OCI-LY3 (cell line): Measurements from ENCODE around the gene DNAAF5.
A peak's percentile ranks its signal among the peaks of the same experiment; 100 is the strongest.

ENCODE experiments used
- H2AFZ ChIP-seq: fragments of 200-600, 300-600 bp; shearing (Covaris generic); 2 replicates; pipeline ENCODE4 v1.6.0; 2014; ENCODE audit warnings: antibody characterized with exemption, low read depth, low read length
- H3K27ac ChIP-seq: fragments of 200-600, 300-600 bp; sonication (generic); 2 replicates; pipeline ENCODE4 v1.5.1; 2014; ENCODE audit warnings: mild to moderate bottlenecking, low read length, moderate library complexity, mixed read lengths
- H3K27me3 ChIP-seq: fragments of 200-600, 300-600 bp; sonication (generic); 2 replicates; pipeline ENCODE4 v1.6.1; 2014; ENCODE audit warnings: low read depth, low read length, mixed read lengths
- H3K36me3 ChIP-seq: fragments of 200-600, 300-600 bp; sonication (generic); replicated peaks from 2 replicates; pipeline ENCODE3; 2014; ENCODE audit warnings: low read depth, low read length, mixed read lengths
- H3K4me1 ChIP-seq: fragments of 300-600, 200-600 bp; sonication (generic); 2 replicates; pipeline ENCODE4 v1.6.1; 2014; ENCODE audit warnings: low read length, mixed read lengths
- H3K4me2 ChIP-seq: fragments of 200-600, 300-600 bp; sonication (generic); 2 replicates; pipeline ENCODE4 v1.6.1; 2014; ENCODE audit warnings: low read length, mixed read lengths
- H3K4me3 ChIP-seq: fragments of 300-600, 200-600 bp; sonication (generic); 2 replicates; pipeline ENCODE4 v1.5.1; 2014; ENCODE audit warnings: antibody characterized with exemption, mild to moderate bottlenecking, low read length, moderate library complexity
- H3K79me2 ChIP-seq: fragments of 300-600, 200-600 bp; shearing (Covaris generic); 2 replicates; pipeline ENCODE4 v1.6.1; 2014; ENCODE audit warnings: mild to moderate bottlenecking, low read length, mixed read lengths
- H3K9ac ChIP-seq: fragments of 300-600, 200-600 bp; shearing (Covaris generic); 2 replicates; pipeline ENCODE4 v1.6.0; 2014; ENCODE audit warnings: mild to moderate bottlenecking, low read length, moderate library complexity
- H3K9me3 ChIP-seq: fragments of 200-600, 300-600 bp; shearing (Covaris generic); 2 replicates; pipeline ENCODE4 v1.6.1; 2014; ENCODE audit warnings: low read length, mixed read lengths; ENCODE audit not compliant: insufficient read depth
- H4K20me1 ChIP-seq: fragments of 200-600, 300-600 bp; sonication (generic); 2 replicates; pipeline ENCODE4 v1.6.1; 2016; ENCODE audit warnings: low read length, mixed read lengths; ENCODE audit not compliant: insufficient read depth
- EZH2phosphoT487 ChIP-seq: fragments of 200-600 bp; shearing (Covaris generic); IDR thresholded peaks from 2 replicates; pipeline ENCODE4 v1.6.1; 2018; ENCODE audit warnings: antibody characterized with exemption, mixed run types, low read depth
- TF ChIP-seq, protein P1 (sequence below): fragments of 200-600, 300-600 bp; sonication (generic); IDR thresholded peaks from 2 replicates; pipeline ENCODE4 v1.5.1; 2014; ENCODE audit warnings: antibody characterized with exemption, low read length, low read depth

The DNAAF5 gene

DNA sequence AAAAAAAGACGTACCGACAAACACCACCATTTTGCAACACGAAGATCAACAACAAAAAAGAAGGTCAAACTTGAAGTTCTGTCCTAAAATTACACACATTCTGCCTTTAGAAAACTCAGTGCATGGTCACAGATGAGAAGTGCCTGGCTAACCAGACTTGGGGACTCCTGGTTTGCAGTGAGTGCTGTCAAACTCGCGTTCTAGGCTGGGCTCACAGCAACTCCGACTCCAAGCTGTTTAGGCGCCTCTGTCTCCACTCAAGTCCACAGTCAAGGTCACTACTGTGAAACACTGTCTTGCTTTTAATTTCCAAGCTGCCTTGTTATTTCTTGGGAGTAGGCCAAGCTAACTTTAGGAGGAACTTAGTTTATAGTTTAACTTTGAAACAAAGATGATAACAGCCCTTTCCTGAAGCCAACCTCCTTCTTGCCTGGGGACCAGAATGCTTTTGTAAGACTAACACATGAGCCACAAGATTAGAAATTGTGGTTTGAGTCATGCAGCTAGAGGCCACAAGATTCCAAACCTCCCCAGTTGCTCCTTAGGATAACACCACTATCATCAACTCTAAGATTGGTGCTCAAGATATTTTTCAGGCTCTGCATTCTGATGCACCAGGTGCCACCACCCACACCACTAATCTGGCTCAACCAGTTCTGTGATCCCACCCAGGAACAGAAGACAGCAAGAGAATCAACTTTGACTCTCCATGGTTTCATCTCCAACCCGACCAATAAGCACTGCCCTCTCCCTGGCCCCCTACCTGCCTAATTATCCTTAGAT lies 1.1 kb upstream of the DNAAF5 start:
- Histone ChIP-seq H3K36me3 (peaks cover 38% of the 10 kb centered on the region), H3K27ac (no peak overlapping the region), H3K79me2 (peaks cover 34% of the 10 kb centered on the region)

GRCh38 chr7:726854-727103 lies 280 bp downstream of the DNAAF5 start:
- H3K4me2 ChIP-seq, result 0 out of 2 replicates have a peak overlapping the region, but pooled peaks have one; percentile 22
- no peak overlapping the region for H2AFZ ChIP-seq
- peaks cover 12% of the 10 kb centered on the region; the same call in 1 of the 2 replicates for H3K9me3 ChIP-seq
- peak overlapping the region; percentile 83 for H3K4me3 ChIP-seq
- H3K36me3 ChIP-seq, result peaks cover 35% of the 10 kb centered on the region
- peak overlapping the region; percentile 65 for H3K9ac ChIP-seq
- no peaks in the 10 kb centered on the region for H4K20me1 ChIP-seq
- no peak overlapping the region for H3K27ac ChIP-seq
- peaks cover 10% of the 10 kb centered on the region for H3K4me1 ChIP-seq
- TF ChIP-seq, protein P1, sequence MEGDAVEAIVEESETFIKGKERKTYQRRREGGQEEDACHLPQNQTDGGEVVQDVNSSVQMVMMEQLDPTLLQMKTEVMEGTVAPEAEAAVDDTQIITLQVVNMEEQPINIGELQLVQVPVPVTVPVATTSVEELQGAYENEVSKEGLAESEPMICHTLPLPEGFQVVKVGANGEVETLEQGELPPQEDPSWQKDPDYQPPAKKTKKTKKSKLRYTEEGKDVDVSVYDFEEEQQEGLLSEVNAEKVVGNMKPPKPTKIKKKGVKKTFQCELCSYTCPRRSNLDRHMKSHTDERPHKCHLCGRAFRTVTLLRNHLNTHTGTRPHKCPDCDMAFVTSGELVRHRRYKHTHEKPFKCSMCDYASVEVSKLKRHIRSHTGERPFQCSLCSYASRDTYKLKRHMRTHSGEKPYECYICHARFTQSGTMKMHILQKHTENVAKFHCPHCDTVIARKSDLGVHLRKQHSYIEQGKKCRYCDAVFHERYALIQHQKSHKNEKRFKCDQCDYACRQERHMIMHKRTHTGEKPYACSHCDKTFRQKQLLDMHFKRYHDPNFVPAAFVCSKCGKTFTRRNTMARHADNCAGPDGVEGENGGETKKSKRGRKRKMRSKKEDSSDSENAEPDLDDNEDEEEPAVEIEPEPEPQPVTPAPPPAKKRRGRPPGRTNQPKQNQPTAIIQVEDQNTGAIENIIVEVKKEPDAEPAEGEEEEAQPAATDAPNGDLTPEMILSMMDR, result no peak
- peaks cover 42% of the 10 kb centered on the region for H3K79me2 ChIP-seq
- H3K27me3 ChIP-seq, result no peaks in the 10 kb centered on the region

More for the DNA sequence above, 1.1 kb upstream of the DNAAF5 start:
- H3K4me3 ChIP-seq, result peak overlapping the region; percentile 83
- TF ChIP-seq, protein P1, result no peak
- no peak for TF ChIP-seq EZH2phosphoT487
- H3K9me3 ChIP-seq, result peaks cover 12% of the 10 kb centered on the region; the same call in 1 of the 2 replicates
- H2AFZ ChIP-seq, result no peak overlapping the region
- peaks cover 10% of the 10 kb centered on the region for H3K4me1 ChIP-seq
- no peaks in the 10 kb centered on the region for H4K20me1 ChIP-seq
- peak overlapping the region; percentile 89 for H3K4me2 ChIP-seq
- no peak overlapping the region for H3K9ac ChIP-seq
- H3K27me3 ChIP-seq, result no peaks in the 10 kb centered on the region

- Histone ChIP-seq H3K9ac (peak within 1 kb of the TSS; percentile 65), H4K20me1 (no peaks in the 10 kb centered on the region), H3K36me3 (peaks cover 39% of the 10 kb centered on the region), H2AFZ (peak within 1 kb of the TSS; percentile 70; the same call in 1 of the 2 replicates), H3K4me2 (peak within 1 kb of the TSS; percentile 89), H3K9me3 (peaks cover 12% of the 10 kb centered on the region; the same call in 1 of the 2 replicates), H3K4me3 (peak within 1 kb of the TSS; percentile 83), H3K4me1 (peaks cover 10% of the 10 kb centered on the region), H3K27ac (peak within 1 kb of the TSS; percentile 41), H3K79me2 (peaks cover 45% of the 10 kb centered on the region), H3K27me3 (no peaks in the 10 kb centered on the region)
- TF ChIP-seq, protein P1, result no peak
- TF ChIP-seq EZH2phosphoT487, result no peak
These were observed 756 bp downstream of the DNAAF5 start, which contains the start of gene PRKAR1B for GRCh38 chr7:727104-727805. TSS of gene PRKAR1B (minus strand) at chr7:727281. CDS start at chr7:711505, 15,776 bp downstream.

- peaks cover 37% of the 10 kb centered on the region for H3K36me3 ChIP-seq
These were observed 1.4 kb downstream of the DNAAF5 start for GRCh38 chr7:727806-728460.

More at GRCh38 chr7:727806-728460, 1.4 kb downstream of the DNAAF5 start:
- no peak for TF ChIP-seq EZH2phosphoT487
- TF ChIP-seq, protein P1, result no peak
- H3K27ac ChIP-seq, result no peak overlapping the region
- H3K4me1 ChIP-seq, result peaks cover 10% of the 10 kb centered on the region
- H3K4me3 ChIP-seq, result peak overlapping the region; percentile 83
- H3K9me3 ChIP-seq, result peaks cover 12% of the 10 kb centered on the region; the same call in 1 of the 2 replicates
- no peaks in the 10 kb centered on the region for H4K20me1 ChIP-seq
- peak overlapping the region; percentile 83 for H3K4me2 ChIP-seq
- H3K9ac ChIP-seq, result peak overlapping the region; percentile 65
- H3K27me3 ChIP-seq, result no peaks in the 10 kb centered on the region
- H3K79me2 ChIP-seq, result peaks cover 52% of the 10 kb centered on the region
- no peak overlapping the region for H2AFZ ChIP-seq
